Stimulated activated CD8-positive, alpha-beta memory T cell treated with anti-CD3 and anti-CD28 coated beads, Interleukin-12 subunit alpha, Interleukin-12 subunit beta, amount 100 ng/mL, for 24 hours (primary cell): ENCODE data around the gene PCBP3.
"Not testable (repeated sequence)": the region's sequence is repeated elsewhere in the genome, so short reads cannot be mapped to it uniquely, and the experiment has no call there.

ENCODE experiments used
- DNase-seq: peaks from one replicate; pipeline ENCODE4 v3.0.0-alpha.2; 2020; ENCODE audit errors: extremely low read depth

Gene PCBP3

DNA sequence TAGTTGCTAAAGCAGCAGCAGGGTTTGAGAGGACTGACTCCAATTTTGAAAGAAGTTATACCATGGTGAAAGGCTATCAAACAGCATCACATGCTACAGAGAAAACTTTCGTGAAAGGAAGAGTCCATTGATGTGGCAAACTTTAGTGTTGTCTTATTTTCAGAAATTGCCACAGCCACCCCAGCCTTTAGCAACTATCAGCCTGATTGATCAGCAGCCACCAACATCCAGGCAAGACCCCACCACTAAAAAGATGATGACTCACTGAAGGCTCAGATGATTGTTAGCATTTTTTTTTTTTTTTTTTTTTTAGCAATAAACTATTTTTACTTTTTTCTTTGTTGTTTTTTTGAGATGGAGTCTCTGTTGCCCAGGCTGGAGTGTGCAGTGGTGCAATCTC, 35.3 kb downstream of the PCBP3 start:
- not testable (repeated sequence) for DNase-seq

- DNase-seq, result no peak
Observed at GRCh38 chr21:45680215-45680614, 36.7 kb downstream of the PCBP3 start.

GRCh38 chr21:45695086-45695485, 51.6 kb downstream of the PCBP3 start:
- DNase-seq, result no peak

DNA sequence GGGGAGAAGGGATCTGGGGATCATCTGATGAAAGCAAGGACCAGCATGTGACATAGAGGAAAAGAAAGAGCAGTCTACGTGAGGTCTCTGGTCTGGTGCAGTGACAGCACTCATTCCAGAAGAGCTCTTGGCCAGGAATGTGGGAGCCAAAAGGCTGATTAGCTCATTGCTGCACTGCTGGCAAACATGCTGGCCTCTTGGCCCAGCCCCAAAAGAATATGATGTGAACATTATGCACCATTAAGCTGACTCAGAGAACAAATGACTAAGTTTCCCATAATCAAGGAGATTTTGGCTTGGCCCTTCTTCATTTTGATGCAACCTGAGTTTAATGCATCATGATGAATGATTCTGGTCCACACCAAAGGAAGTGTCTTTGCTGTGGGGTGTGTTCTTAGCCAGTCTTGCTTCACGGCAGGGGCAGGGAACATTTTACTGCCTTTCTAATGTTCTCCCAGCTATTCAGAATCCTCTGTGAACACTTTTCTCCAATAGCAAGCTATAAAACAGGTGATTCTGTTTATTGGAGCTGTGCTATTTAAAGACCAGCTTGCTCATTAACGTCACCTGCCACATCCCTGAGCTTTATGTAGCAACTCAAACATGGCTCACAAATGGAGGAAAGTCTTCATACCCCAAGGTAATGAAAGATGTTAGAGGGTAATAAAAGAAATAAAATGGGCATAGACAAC, 55.1 kb downstream of the PCBP3 start:
- no peak for DNase-seq

DNA sequence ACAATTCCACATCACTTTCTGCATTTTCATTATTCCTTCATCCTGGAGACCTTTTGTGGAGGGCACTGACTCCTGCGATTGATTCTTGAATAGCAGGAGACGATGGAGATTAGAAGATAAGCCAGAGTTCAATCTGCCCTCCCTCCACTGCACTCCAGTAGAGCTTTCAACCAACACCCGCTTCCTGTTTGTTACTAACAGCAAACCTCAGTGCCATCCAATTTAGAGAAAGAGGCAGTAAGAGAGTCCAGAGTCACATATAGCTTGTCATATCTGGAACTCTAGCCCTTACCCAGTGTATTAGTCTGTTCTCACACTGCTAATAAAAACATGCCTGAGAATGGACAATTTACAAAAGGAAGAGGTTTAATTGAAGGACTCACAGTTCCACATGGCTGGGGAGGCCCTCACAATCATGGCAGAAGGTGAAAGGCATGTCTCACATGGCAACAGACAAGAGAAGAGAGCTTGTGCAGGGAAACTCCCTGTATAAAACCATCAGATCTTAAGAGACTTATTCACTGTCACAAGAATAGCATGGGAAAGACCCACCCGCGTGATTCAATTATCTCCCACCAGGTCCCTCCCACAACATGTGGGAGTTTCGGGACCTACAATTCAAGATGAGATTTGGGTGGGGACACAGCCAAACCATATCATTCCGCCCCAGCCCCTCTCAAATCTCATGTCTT, 55.9 kb downstream of the PCBP3 start:
- no peak for DNase-seq

DNA sequence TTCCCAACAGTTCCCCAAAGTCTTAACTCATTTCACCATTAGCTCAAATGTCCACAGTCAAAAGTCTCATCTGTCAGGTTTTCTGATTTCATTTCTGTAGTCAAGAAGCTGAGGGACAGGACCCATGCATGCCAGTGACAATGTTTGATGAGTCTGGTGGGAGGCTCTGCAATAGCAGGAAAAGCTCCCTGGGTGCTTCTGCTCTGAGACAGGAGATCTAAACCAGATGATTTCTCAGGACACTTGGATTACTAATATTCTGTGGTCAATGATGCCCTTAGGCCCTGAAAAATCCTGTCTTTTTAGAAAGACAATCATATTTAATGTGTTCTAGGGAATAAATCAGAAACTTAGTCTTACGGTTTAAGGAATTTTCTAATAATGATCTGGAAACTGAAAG, 56.4 kb downstream of the PCBP3 start:
- no peak for DNase-seq

- DNase-seq, result no peak
Observed at GRCh38 chr21:45700461-45700860, 56.9 kb downstream of the PCBP3 start.

DNA sequence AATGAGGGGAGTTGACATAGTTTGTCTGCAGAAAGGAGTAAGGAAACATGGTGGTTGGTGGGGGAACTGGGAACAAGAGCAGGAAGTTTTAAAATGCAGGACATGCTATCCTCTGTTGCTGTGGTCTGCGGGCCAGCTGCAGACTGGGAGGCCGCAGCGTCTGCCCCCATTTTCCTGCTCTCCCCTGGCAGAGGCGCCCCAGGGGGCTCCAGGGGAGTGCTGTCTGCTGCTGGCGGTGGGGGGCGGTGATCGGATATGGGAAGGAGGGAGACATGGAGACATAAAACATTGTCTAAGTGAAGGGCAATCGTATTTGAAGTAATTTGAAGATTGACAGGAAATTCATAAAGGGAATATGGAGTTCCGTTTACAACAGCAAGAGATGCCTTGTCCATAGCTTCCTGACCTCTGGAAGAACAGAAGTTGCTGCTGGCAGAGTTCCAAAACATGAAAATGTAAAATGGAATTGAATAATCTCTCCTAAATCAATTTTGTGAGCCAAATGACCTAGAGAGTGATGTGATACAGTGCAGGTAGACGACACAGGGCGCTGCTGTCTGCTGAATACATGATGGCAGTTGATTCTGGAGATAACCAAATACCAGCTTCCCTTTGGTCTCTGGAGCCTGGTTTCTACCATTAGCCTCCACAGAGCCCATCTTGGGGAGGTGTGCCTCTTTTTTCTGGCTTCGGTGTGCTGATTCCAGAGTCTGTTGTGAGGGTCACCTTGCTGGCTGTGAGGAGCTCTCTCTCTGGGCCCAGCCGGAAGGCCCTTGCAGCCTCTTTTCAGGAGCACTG, 61.0 kb downstream of the PCBP3 start:
- DNase-seq, result no peak

DNA sequence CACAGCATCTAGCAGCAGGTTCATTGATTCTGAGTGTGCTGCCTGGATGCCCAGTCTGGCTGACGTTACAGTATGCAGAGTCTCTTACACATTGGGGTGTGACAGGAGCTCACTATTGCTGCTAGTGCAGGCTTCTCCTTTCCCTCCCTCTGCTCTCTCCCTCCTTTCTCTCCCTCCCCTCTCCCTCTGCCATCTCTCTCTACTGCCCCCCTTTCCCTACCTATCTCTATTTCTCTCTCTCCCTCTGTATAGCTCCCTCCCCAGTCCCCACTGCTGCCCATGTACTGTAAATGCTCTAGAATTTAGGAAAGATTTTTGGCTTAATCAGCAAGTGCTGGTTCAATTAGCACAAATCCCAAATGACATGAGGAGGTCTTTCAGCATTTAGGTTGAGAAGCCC, 62.8 kb downstream of the PCBP3 start:
- no peak for DNase-seq

DNA sequence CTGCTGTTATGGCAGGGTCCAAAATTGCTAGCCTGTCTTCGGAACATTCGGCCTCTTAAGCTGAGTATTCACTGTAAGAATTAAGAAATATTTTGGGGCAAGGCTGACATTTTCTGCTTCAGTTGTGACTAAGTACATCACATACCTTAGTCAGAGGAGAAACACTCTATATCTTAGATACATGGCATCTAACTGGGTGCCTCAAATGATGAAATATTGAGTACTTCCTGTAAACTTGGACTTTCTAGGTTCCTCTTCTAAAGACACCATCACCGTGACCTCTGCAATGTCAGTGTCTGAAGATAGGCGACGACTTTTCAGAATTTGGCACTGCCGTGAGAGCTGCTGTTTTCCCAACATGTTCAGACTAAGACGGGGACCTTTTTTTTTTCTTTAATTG, 65.6 kb downstream of the PCBP3 start:
- no peak for DNase-seq

GRCh38 chr21:45709696-45710268, 66.3 kb downstream of the PCBP3 start:
- no peak for DNase-seq

DNA sequence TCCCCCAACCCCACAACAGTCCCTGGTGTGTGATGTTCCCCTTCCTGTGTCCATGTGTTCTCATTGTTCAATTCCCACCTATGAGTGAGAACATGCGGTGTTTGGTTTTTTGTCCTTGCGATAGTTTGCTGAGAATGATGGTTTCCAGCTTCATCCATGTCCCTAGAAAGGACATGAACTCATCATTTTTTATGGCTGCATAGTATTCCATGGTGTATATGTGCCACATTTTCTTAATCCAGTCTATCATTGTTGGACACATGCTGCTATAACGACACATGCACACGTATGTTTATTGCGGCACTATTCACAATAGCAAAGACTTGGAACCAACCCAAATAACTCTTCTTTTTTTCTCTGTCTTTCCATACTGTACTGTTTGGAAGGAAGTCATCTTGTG, 66.8 kb downstream of the PCBP3 start:
- DNase-seq, result not testable (repeated sequence)

GRCh38 chr21:45713613-45714012, 70.1 kb downstream of the PCBP3 start:
- DNase-seq, result no peak

GRCh38 chr21:45715441-45715840, 71.9 kb downstream of the PCBP3 start:
- DNase-seq, result no peak

GRCh38 chr21:45718413-45718812, 74.9 kb downstream of the PCBP3 start:
- DNase-seq, result no peak

- DNase-seq, result no peak
Observed at GRCh38 chr21:45719177-45719802, 75.8 kb downstream of the PCBP3 start.

GRCh38 chr21:45720204-45720603, 76.7 kb downstream of the PCBP3 start:
- DNase-seq, result not testable (repeated sequence)

- no peak for DNase-seq
Observed at GRCh38 chr21:45721671-45722070, 78.1 kb downstream of the PCBP3 start.

GRCh38 chr21:45723049-45723958, 79.8 kb downstream of the PCBP3 start:
- no peak for DNase-seq

GRCh38 chr21:45724345-45724961, 80.9 kb downstream of the PCBP3 start:
- no peak for DNase-seq
